ENCODE data around the gene SEC14L2.

Gene SEC14L2

GRCh38 chr22:30423301-30423958 lies 26.6 kb downstream of the SEC14L2 start:
- Histone ChIP-seq H3K27me3 (replicated peaks) (no peaks in the 10 kb centered on the region), H3K27ac (peak overlapping the region; percentile 99), H3K36me3 (replicated peaks) (peaks cover 26% of the 10 kb centered on the region), H3K4me3 (ENCODE audit: low read depth, low read length) (peak overlapping the region; percentile 51)
- TF ChIP-seq, protein P1, sequence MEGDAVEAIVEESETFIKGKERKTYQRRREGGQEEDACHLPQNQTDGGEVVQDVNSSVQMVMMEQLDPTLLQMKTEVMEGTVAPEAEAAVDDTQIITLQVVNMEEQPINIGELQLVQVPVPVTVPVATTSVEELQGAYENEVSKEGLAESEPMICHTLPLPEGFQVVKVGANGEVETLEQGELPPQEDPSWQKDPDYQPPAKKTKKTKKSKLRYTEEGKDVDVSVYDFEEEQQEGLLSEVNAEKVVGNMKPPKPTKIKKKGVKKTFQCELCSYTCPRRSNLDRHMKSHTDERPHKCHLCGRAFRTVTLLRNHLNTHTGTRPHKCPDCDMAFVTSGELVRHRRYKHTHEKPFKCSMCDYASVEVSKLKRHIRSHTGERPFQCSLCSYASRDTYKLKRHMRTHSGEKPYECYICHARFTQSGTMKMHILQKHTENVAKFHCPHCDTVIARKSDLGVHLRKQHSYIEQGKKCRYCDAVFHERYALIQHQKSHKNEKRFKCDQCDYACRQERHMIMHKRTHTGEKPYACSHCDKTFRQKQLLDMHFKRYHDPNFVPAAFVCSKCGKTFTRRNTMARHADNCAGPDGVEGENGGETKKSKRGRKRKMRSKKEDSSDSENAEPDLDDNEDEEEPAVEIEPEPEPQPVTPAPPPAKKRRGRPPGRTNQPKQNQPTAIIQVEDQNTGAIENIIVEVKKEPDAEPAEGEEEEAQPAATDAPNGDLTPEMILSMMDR (IDR thresholded peaks at IDR 0.05; ENCODE audit: low read depth, low read length, missing control alignments), result no peak
- DNase-seq, result no peak
- in situ Hi-C loops (cut with HindIII; ENCODE audit: low pct_ligation_motif_present, low sequenced_read_pairs), result no loop called here

DNA sequence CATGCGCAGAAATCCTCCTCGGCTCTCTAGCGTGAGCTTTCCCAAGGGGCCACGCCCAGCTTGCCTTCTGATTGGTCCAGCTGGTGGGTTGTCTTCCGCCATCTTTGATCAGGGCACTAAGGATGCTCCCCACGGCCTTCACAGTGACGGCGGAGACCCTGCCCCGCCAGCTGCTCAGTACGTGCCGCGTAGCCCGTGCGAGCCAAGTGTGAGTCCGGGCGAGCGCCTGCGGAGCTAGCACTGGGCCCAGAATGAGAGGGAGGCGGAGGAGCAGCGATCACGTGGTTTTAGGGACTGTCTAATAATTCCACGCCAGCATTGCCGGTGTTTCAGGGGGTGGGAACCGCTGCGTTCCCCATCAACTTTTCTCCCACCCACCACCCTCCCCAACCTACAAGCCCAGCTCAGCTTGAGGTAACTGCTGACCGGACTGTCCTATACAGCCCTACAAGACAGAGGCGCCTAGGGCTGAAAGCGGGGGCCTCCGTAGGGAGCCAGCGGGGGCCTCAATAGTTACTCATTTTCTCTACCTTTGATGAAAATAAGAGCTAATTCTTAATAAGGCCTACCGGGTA lies 27.2 kb downstream of the SEC14L2 start:
- Histone ChIP-seq H3K4me3 (ENCODE audit: low read depth, low read length) (peak overlapping the region; percentile 51), H3K27me3 (replicated peaks) (no peaks in the 10 kb centered on the region), H3K27ac (peak overlapping the region; percentile 99), H3K36me3 (replicated peaks) (peaks cover 23% of the 10 kb centered on the region)
- TF ChIP-seq, protein P1 (IDR thresholded peaks at IDR 0.05; ENCODE audit: low read depth, low read length, missing control alignments), result no peak
- peak; percentile 99 for DNase-seq
- in situ Hi-C loops (cut with HindIII; ENCODE audit: low pct_ligation_motif_present, low sequenced_read_pairs), result no loop called here

DNA sequence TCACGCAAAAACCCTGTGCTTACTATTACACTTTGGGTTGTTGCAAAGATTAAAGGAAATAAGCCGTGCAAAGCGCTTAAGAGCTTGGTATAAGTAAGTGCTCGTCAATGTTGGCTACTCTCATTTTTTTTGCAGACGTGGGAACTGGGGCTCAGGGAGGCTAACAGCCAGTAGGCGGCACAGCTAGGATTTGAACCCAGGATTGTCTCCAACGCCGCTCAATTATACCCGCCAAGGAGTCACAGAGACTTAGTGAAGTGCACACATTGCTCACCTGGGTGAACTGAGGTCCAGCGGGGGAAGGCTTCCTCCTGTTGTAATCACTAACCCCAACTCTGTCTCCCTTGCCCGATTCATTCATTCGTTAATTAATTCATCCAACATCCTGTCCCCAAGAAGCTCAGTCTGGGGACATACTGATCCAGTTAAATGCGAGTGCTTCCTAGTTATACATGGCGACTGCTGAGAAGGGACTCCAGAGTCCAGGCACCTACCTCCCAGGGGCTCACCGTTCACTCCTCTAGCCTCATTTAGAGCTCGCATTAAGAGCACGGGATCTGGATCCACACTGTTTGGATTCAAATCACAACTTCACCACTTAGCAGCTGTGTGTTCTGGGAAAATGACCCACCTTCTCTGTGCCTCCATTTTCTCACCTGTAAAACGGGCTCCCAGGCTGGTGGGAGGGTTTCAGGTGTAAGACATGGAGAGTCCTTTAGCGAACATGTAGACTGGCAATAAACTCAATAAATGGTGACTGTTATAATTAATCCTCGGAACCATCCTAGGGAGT lies 27.9 kb downstream of the SEC14L2 start:
- Histone ChIP-seq H3K27me3 (replicated peaks) (no peaks in the 10 kb centered on the region), H3K4me3 (ENCODE audit: low read depth, low read length) (peak overlapping the region; percentile 30), H3K27ac (peak overlapping the region; percentile 99), H3K36me3 (replicated peaks) (peaks cover 20% of the 10 kb centered on the region)
- TF ChIP-seq, protein P1 (IDR thresholded peaks at IDR 0.05; ENCODE audit: low read depth, low read length, missing control alignments), result peak; percentile 34
- peak; percentile 37 for DNase-seq
- in situ Hi-C loops (cut with HindIII; ENCODE audit: low pct_ligation_motif_present, low sequenced_read_pairs), result no loop called here

DNA sequence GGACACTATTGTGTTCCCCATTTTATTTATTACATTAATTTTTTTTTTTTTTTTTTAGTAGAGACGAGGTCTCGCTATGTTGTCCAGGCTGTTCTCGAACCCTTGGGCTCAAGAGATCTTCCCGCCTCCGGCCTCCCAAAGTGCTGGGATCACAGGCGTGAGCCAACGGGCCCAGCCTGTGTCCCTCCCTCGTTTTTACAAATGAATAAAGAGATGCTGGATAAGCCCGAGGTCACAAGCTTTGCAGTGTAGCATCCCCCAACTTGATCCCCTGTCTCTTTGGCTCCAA lies 28.5 kb downstream of the SEC14L2 start:
- DNase-seq, result no peak
- H3K27me3 ChIP-seq (replicated peaks), result no peaks in the 10 kb centered on the region
- H3K4me3 ChIP-seq (ENCODE audit: low read depth, low read length), result peak overlapping the region; percentile 68
- TF ChIP-seq, protein P1 (IDR thresholded peaks at IDR 0.05; ENCODE audit: low read depth, low read length, missing control alignments), result no peak
- H3K27ac ChIP-seq, result peak overlapping the region; percentile 99
- peaks cover 16% of the 10 kb centered on the region for H3K36me3 ChIP-seq (replicated peaks)
- in situ Hi-C loops (cut with HindIII; ENCODE audit: low pct_ligation_motif_present, low sequenced_read_pairs), result no loop called here

GRCh38 chr22:30425616-30426387 lies 29.0 kb downstream of the SEC14L2 start, which contains the start of gene MTFP1:
MTFP1 (plus strand) TSS chr22:30425768; CDS start chr22:30425880, 112 bp downstream.
- in situ Hi-C loops (cut with HindIII; ENCODE audit: low pct_ligation_motif_present, low sequenced_read_pairs), result no loop called here
- no peaks in the 10 kb centered on the region for H3K27me3 ChIP-seq (replicated peaks)
- TF ChIP-seq, protein P1 (IDR thresholded peaks at IDR 0.05; ENCODE audit: low read depth, low read length, missing control alignments), result peak; percentile 23
- H3K27ac ChIP-seq, result peak within 1 kb of the TSS; percentile 99
- DNase-seq, result peak; percentile 56
- H3K36me3 ChIP-seq (replicated peaks), result peaks cover 16% of the 10 kb centered on the region
- H3K4me3 ChIP-seq (ENCODE audit: low read depth, low read length), result peak within 1 kb of the TSS; percentile 68
